ENCODE measurements around the gene MOB3A. TPM values are rescaled to one million over a fixed set of nuclear protein-coding genes. Genes with fewer than 3 reads are reported as not detected.

MOB3A gene
- total and polyA plus RNA-seq, 11 donors = 7.1 to 32.3 (median 16.7) TPM

DNA sequence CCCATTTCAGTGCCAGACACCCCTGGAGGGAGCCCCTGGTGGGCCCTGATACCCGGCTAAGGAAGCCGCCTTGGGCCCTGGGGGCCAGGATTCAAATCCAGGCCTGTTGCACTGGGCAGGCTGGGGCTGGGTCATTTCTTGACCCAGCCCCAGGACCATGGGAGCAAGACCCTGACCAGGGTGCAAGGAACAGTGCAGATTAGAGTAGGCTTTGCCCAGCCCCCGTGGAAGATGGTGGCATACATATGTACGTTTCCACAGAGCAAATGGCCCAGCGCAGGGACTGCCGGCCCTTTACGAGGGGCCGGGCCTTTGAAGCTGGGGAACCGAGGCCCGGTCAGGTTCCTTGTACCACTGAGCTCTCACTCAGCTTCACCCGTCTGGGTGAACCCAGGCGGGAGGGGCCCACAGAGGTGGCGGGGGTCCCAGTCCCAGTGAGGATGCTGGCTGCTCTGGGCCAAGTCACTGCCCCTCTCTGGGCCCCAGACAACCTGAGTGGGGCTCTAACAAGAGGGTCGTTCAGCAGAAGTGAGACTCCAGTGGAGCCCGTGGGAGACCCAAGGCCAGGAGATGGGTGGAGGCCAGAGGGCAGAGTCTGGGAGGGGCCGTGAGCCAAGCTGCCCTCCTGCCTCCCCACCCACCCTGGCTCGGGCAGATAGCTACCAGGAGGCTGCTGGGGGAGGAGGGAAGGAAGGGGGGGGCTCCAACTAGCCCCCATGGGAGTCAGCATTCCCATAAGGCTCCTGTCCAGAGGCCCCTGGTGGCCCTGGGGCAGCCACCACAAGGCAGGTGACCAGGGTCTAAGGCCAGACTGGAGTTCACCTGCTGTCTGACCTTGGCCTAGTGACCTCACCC is 47.8 kb downstream of the MOB3A start:
- peaks cover 30 to 81% (median 77%) of the 10 kb centered on the region in 12 donors for H3K4me1 ChIP-seq
- H3K27ac ChIP-seq = peak overlapping the region; percentile 83 to 99 (median 96)
- H3K9me3 ChIP-seq = no peaks in the 10 kb centered on the region
- intact Hi-C loops (cut with DNase I) = no loop called here
- H3K4me3 ChIP-seq = peak overlapping the region in 11 of 12 donors; percentile 71 to 99 (median 94)
- DNase-seq = no peak
- TF ChIP-seq POLR2A (IDR thresholded peaks at IDR 0.05) (no peak), CTCF (IDR thresholded peaks at IDR 0.05) (no peak)
- H3K27me3 ChIP-seq = no peaks in the 10 kb centered on the region
- ATAC-seq = no peak
- H3K36me3 ChIP-seq = peaks cover 0 to 47% (median 24%) of the 10 kb centered on the region in 9 donors
- 57 to 76% (median 74%) methylated on average over 10 to 17 of the region's 17 CpGs for WGBS, 4 donors

DNA sequence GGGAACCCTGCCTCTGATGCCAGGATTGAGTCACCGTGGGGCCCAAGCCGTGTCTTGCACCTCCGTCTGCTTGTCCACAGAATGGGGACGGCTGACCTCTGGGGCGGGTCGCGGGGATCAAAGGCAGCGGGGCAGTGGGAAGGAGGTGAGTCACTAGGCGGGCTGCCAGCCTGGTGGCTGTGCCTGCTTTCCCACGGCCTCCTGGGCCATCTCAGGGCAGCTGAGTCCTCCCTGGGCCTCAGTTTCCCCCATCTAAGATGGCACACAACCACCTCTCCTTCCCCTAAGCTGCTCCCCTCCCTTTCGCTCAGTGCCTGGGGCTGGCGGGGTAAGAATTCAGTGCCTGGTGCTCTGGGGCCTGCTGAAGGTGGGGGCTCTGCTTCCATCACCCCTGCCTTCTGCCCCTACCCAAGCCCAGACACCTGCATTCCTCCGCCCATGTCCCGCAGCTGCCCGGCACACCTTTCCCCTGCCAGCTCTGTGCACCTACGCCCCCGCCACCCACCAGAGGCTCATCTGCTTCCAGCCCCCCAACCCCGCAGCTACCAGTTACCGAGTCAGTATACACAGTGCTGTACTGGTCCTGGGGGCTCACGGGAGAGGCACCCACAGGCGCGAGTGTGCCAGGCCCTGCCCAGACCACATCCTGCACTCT is 48.5 kb downstream of the MOB3A start:
- WGBS, 4 donors = 66 to 76% (median 71%) methylated on average over 17 to 22 of the region's 22 CpGs
- DNase-seq = peak in 2 of 5 donors; percentile 72 to 84
- intact Hi-C loops (cut with DNase I) = no loop called here
- Histone ChIP-seq H3K36me3 (peaks cover 0 to 54% (median 31%) of the 10 kb centered on the region in 9 donors), H3K27me3 (no peaks in the 10 kb centered on the region), H3K27ac (peak overlapping the region in 11 of 12 donors; percentile 85 to 99 (median 96)), H3K4me3 (peak overlapping the region in 4 of 12 donors; percentile 85 to 98 (median 95)), H3K4me1 (peaks cover 30 to 88% (median 84%) of the 10 kb centered on the region in 12 donors), H3K9me3 (no peaks in the 10 kb centered on the region)
- no peak for TF ChIP-seq CTCF (IDR thresholded peaks at IDR 0.05)
- TF ChIP-seq POLR2A (IDR thresholded peaks at IDR 0.05) = no peak
- no peak for ATAC-seq

GRCh38 chr19:2047076-2047448 is 49.1 kb downstream of the MOB3A start:
- peak overlapping the region in 11 of 12 donors; percentile 36 to 99 (median 95) for H3K27ac ChIP-seq
- intact Hi-C loops (cut with DNase I) = no loop called here
- H3K27me3 ChIP-seq = no peaks in the 10 kb centered on the region
- TF ChIP-seq POLR2A (IDR thresholded peaks at IDR 0.05) (no peak), CTCF (IDR thresholded peaks at IDR 0.05) (no peak)
- WGBS, 4 donors = 76 to 85% (median 80%) methylated on average over 6 of the region's 6 CpGs
- ATAC-seq (no peak), DNase-seq (no peak)
- peaks cover 30 to 87% (median 84%) of the 10 kb centered on the region in 12 donors for H3K4me1 ChIP-seq
- peaks cover 0 to 59% (median 34%) of the 10 kb centered on the region in 9 donors for H3K36me3 ChIP-seq
- no peak overlapping the region for H3K4me3 ChIP-seq
- no peaks in the 10 kb centered on the region for H3K9me3 ChIP-seq
